ENCODE data around the gene CTNNA3.

- TF ChIP-seq CTCF (IDR thresholded peaks at IDR 0.05; ENCODE audit: extremely low read depth in 1 of 2, insufficient read depth in 1 of 2, low read depth in 1 of 2, low read length in 2 of 2) (no peak), POLR2A (IDR thresholded peaks at IDR 0.05; ENCODE audit: low read depth, low read length) (no peak), MAX (IDR thresholded peaks at IDR 0.05; ENCODE audit: insufficient read depth, insufficient read length) (no peak), EZH2 (IDR thresholded peaks at IDR 0.05; ENCODE audit: borderline replicate concordance, low read depth, low read length, severe bottlenecking) (no peak), POLR2AphosphoS5 (IDR thresholded peaks at IDR 0.05; ENCODE audit: insufficient read depth, low read depth, low read length) (no peak), MYC (IDR thresholded peaks at IDR 0.05; ENCODE audit: low read depth, low read length) (no peak), JUN (IDR thresholded peaks at IDR 0.05; ENCODE audit: borderline replicate concordance, insufficient read depth, insufficient read length, low read depth) (no peak), FOS (IDR thresholded peaks at IDR 0.05; ENCODE audit: borderline replicate concordance, insufficient read depth, low read length) (no peak), GATA2 (IDR thresholded peaks at IDR 0.05; ENCODE audit: insufficient read depth, insufficient read length, low read depth, low read length) (no peak)
Observed at GRCh38 chr10:66928776-66929175, 767.2 kb downstream of the CTNNA3 start.
